ENCODE results near the gene RCN2.

DNA sequence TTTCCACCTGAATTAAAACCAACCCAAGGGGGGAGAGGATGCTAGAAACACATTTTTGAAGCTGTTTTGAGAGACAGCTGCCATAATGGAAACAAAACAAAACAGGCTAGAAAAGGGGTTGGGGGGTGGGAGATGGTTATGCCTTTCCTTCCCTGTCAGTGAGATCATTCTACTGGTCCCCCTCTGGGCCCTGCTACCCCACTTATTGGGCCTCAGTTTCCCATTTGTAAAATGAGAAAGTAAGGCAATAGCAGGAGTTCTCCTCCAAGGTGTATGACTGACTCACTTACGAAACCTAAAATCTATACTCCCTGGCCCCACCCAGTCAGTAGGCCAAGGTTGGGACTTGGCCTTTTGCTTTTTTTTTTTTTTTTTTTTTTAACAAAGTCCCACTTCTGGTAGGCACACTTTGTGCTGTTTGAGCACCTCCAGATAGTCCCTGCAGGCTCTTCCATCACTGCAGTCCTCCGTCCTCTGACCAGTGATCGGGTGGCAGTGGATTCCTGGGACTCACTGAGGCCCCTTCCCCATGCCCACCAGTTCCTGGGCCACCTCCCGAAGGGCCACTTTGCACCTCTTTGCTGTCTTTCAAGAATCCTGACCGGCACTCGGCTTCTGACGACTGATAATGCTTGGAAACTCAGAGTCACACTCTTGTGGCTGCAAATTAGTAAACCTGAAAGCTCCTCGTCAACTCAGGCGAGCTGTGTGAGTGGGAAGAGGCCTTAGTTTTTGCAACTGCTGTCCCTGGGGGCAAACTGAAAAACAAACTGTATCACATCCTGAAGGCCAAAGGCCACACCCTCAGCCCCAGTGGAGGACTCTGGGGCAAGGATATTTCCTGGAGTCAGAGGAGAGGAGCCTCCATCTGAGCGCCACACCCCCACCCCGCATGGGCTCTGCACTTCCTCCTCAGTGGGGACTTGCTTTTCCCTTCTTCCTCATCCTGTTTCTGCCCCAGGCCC lies 56.6 kb downstream of the RCN2 start:
- TF ChIP-seq, protein P1, sequence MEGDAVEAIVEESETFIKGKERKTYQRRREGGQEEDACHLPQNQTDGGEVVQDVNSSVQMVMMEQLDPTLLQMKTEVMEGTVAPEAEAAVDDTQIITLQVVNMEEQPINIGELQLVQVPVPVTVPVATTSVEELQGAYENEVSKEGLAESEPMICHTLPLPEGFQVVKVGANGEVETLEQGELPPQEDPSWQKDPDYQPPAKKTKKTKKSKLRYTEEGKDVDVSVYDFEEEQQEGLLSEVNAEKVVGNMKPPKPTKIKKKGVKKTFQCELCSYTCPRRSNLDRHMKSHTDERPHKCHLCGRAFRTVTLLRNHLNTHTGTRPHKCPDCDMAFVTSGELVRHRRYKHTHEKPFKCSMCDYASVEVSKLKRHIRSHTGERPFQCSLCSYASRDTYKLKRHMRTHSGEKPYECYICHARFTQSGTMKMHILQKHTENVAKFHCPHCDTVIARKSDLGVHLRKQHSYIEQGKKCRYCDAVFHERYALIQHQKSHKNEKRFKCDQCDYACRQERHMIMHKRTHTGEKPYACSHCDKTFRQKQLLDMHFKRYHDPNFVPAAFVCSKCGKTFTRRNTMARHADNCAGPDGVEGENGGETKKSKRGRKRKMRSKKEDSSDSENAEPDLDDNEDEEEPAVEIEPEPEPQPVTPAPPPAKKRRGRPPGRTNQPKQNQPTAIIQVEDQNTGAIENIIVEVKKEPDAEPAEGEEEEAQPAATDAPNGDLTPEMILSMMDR (IDR thresholded peaks at IDR 0.05; ENCODE audit: borderline replicate concordance, extremely low read depth, low read length, poor library complexity, severe bottlenecking) = no peak
- TF ChIP-seq EZH2 (IDR thresholded peaks at IDR 0.05; ENCODE audit: borderline replicate concordance, low read depth, low read length, severe bottlenecking) = no peak
